ENCODE results near the gene ERG28. TPM values are rescaled to one million over a fixed set of nuclear protein-coding genes. Genes with fewer than 3 reads are reported as not detected.

ERG28 gene
- total RNA-seq, 1 experiment from 2014 or later, result 43.3 TPM

DNA sequence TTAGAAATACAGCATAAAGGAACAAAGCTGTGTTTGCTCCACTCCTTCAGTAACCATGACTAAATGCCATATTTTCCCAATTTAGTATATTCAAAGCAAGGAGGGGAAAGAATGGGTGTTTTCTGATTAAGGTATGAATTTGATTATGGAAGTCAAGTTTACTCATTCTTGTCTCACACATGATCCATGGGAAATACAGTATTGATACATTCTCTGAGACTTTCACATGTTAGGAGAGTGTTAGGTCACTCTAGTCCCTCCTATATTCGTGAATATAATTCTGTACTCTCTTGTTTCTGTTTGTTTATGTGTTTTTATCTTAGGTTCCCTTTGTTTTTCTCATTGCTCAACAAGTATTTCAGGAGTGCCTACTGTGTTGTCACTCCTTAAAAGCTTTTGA, 42.8 kb upstream of the ERG28 start:
- H3K36me3 ChIP-seq (ENCODE audit: insufficient read depth, low read length, poor library complexity, severe bottlenecking), result peaks cover 10% of the 10 kb centered on the region
- TF ChIP-seq, protein P1, sequence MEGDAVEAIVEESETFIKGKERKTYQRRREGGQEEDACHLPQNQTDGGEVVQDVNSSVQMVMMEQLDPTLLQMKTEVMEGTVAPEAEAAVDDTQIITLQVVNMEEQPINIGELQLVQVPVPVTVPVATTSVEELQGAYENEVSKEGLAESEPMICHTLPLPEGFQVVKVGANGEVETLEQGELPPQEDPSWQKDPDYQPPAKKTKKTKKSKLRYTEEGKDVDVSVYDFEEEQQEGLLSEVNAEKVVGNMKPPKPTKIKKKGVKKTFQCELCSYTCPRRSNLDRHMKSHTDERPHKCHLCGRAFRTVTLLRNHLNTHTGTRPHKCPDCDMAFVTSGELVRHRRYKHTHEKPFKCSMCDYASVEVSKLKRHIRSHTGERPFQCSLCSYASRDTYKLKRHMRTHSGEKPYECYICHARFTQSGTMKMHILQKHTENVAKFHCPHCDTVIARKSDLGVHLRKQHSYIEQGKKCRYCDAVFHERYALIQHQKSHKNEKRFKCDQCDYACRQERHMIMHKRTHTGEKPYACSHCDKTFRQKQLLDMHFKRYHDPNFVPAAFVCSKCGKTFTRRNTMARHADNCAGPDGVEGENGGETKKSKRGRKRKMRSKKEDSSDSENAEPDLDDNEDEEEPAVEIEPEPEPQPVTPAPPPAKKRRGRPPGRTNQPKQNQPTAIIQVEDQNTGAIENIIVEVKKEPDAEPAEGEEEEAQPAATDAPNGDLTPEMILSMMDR (conservative IDR thresholded peaks at IDR 0.05; ENCODE audit: low read depth, low read length), result no peak
- no peak for TF ChIP-seq EZH2 (IDR thresholded peaks at IDR 0.05; ENCODE audit: borderline replicate concordance, low read depth, low read length, poor library complexity, severe bottlenecking)
- H3K4me1 ChIP-seq (ENCODE audit: insufficient read depth, low read length, poor library complexity, severe bottlenecking), result no peaks in the 10 kb centered on the region
- ChIA-PET CTCF (no interaction called here), POLR2A (ENCODE audit: low non-redundant PET) (no interaction called here)
- no peak overlapping the region for H3K27ac ChIP-seq (ENCODE audit: low read depth, low read length, poor library complexity, severe bottlenecking)
- H3K4me3 ChIP-seq (ENCODE audit: low read depth, low read length, poor library complexity, severe bottlenecking), result no peak overlapping the region
- intact Hi-C loops (cut with micrococcal nuclease; ENCODE audit: unreplicated experiment), result no loop called here
- DNase-seq (ENCODE audit: low spot score), result no peak
- no TSS peak for BruUV-seq (replicated peaks)
- H3K9me3 ChIP-seq (ENCODE audit: low read depth, low read length, poor library complexity, severe bottlenecking), result no peaks in the 10 kb centered on the region
- no peaks in the 10 kb centered on the region for H3K27me3 ChIP-seq (replicated peaks; ENCODE audit: insufficient read depth, low read depth, low read length, poor library complexity)

- intact Hi-C loops (cut with micrococcal nuclease; ENCODE audit: unreplicated experiment), result no loop called here
- TF ChIP-seq, protein P1 (conservative IDR thresholded peaks at IDR 0.05; ENCODE audit: low read depth, low read length), result no peak
- no peak for TF ChIP-seq EZH2 (IDR thresholded peaks at IDR 0.05; ENCODE audit: borderline replicate concordance, low read depth, low read length, poor library complexity, severe bottlenecking)
- ChIA-PET CTCF (no interaction called here), POLR2A (ENCODE audit: low non-redundant PET) (no interaction called here)
- Histone ChIP-seq H3K36me3 (ENCODE audit: insufficient read depth, low read length, poor library complexity, severe bottlenecking) (peaks cover 7% of the 10 kb centered on the region), H3K4me3 (ENCODE audit: low read depth, low read length, poor library complexity, severe bottlenecking) (no peak overlapping the region), H3K27ac (ENCODE audit: low read depth, low read length, poor library complexity, severe bottlenecking) (no peak overlapping the region), H3K4me1 (ENCODE audit: insufficient read depth, low read length, poor library complexity, severe bottlenecking) (no peaks in the 10 kb centered on the region), H3K9me3 (ENCODE audit: low read depth, low read length, poor library complexity, severe bottlenecking) (no peaks in the 10 kb centered on the region), H3K27me3 (replicated peaks; ENCODE audit: insufficient read depth, low read depth, low read length, poor library complexity) (no peaks in the 10 kb centered on the region)
- BruUV-seq (replicated peaks), result no TSS peak
- no peak for DNase-seq (ENCODE audit: low spot score)
These were observed 42.1 kb upstream of the ERG28 start for GRCh38 chr14:75702616-75703261.

- no peak for DNase-seq (ENCODE audit: low spot score)
- POLR2A ChIA-PET (ENCODE audit: low non-redundant PET), result no interaction called here
- CTCF ChIA-PET, result no interaction called here
- Histone ChIP-seq H3K27ac (ENCODE audit: low read depth, low read length, poor library complexity, severe bottlenecking) (no peak overlapping the region), H3K4me1 (ENCODE audit: insufficient read depth, low read length, poor library complexity, severe bottlenecking) (no peaks in the 10 kb centered on the region), H3K9me3 (ENCODE audit: low read depth, low read length, poor library complexity, severe bottlenecking) (no peaks in the 10 kb centered on the region), H3K4me3 (ENCODE audit: low read depth, low read length, poor library complexity, severe bottlenecking) (no peak overlapping the region), H3K36me3 (ENCODE audit: insufficient read depth, low read length, poor library complexity, severe bottlenecking) (peaks cover 7% of the 10 kb centered on the region), H3K27me3 (replicated peaks; ENCODE audit: insufficient read depth, low read depth, low read length, poor library complexity) (no peaks in the 10 kb centered on the region)
- BruUV-seq (replicated peaks), result no TSS peak
- intact Hi-C loops (cut with micrococcal nuclease; ENCODE audit: unreplicated experiment), result no loop called here
- TF ChIP-seq, protein P1 (conservative IDR thresholded peaks at IDR 0.05; ENCODE audit: low read depth, low read length), result no peak
- no peak for TF ChIP-seq EZH2 (IDR thresholded peaks at IDR 0.05; ENCODE audit: borderline replicate concordance, low read depth, low read length, poor library complexity, severe bottlenecking)
These were observed 41.4 kb upstream of the ERG28 start for GRCh38 chr14:75702122-75702521.

All from A673 (cell line).